GM19193 (cell line): Measurements from ENCODE around the gene C8G.

Experiments used
- POLR2A ChIP-seq: IDR thresholded peaks from 4 replicates; pipeline ENCODE4 v1.6.1; 2011; ENCODE audit not compliant: insufficient read depth, insufficient read length; ENCODE audit errors: extremely low read depth

Gene C8G

GRCh38 chr9:136944519-136945332 lies at the start of gene C8G, which contains the start of gene FBXW5:
C8G (plus strand) TSS chr9:136945243; CDS start chr9:136945321, 78 bp downstream.
FBXW5 (minus strand) TSS chr9:136944738; CDS start chr9:136944083, 655 bp downstream.
- TF ChIP-seq POLR2A: peak; percentile 71

GRCh38 chr9:136896027-136896426 lies 49.0 kb upstream of the C8G start:
- no peak for TF ChIP-seq POLR2A

GRCh38 chr9:136898483-136899100 lies 46.5 kb upstream of the C8G start:
- no peak for TF ChIP-seq POLR2A

- no peak for TF ChIP-seq POLR2A
Observed at GRCh38 chr9:136899196-136899595, 45.8 kb upstream of the C8G start.

GRCh38 chr9:136900556-136900955 lies 44.5 kb upstream of the C8G start:
- no peak for TF ChIP-seq POLR2A

- no peak for TF ChIP-seq POLR2A
Observed at GRCh38 chr9:136900988-136901515, 44.0 kb upstream of the C8G start.

- peak; percentile 70 for TF ChIP-seq POLR2A
Observed at GRCh38 chr9:136901516-136902258, 43.4 kb upstream of the C8G start.

- peak; percentile 77 for TF ChIP-seq POLR2A
Observed at GRCh38 chr9:136902259-136902821, 42.7 kb upstream of the C8G start.

- TF ChIP-seq POLR2A: no peak
Observed at GRCh38 chr9:136903041-136903554, 41.9 kb upstream of the C8G start.

- TF ChIP-seq POLR2A: no peak
Observed at GRCh38 chr9:136906266-136906665, 38.8 kb upstream of the C8G start.

- TF ChIP-seq POLR2A: no peak
Observed at GRCh38 chr9:136907011-136907914, 37.8 kb upstream of the C8G start.

- no peak for TF ChIP-seq POLR2A
Observed at GRCh38 chr9:136910197-136910900, 34.7 kb upstream of the C8G start.

- TF ChIP-seq POLR2A: no peak
Observed at GRCh38 chr9:136910901-136911245, 34.2 kb upstream of the C8G start.
